Limb (tissue), 2 donors: ENCODE data around the gene INF2.

Experiments used
- DNase-seq, 2 donors: peaks; one replicate each; pipeline ENCODE4 v3.0.0-alpha.2; 2016; ENCODE audit errors: extremely low spot score in 2 of 2

INF2 gene

DNA sequence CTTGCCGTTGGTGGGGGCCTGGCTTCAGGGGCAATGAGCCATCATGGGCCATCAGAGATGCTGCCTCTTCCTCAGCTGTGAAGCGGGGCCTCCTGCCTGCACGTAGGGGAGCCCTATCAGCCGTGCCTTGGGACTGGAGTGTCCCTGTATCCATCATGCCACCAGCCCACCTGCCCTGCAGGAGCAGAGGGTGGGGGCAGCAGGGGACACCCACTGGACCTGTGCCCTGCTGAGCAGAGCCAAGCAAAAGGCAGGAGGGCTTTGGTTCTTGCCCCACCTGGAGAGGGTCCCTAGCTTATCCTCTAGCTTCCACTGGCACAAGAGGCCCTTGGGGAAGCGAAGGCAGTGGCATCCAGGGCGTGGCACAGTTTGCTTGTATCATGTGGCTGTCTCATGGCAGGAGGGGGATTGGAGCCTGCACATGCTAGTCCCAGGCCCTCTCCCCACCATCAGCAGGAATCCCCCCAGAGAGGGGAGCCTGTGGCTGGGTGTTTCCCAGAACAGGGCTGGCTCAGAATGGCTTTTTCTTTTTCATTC is 44.7 kb downstream of the INF2 start:
- no peak for DNase-seq

DNA sequence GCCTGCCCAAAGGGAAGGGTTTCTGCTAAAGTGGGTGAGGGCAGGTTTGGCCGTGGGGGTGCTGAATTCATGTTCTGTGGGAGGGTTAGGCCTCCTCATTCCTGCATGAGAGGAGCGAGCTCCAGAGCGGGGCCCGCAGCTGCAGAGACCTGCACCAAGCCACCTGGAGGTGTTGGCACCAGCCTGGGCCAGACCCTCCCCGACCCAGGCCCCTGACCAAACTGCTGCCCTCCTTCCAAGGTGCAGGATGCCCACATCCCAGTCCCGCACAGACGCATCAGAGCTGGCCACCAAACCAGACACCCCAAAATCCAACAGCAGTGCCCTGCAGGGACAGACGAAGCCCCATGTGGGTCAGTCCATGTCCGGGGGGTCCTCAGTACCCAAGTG is 45.2 kb downstream of the INF2 start:
- DNase-seq = no peak

DNA sequence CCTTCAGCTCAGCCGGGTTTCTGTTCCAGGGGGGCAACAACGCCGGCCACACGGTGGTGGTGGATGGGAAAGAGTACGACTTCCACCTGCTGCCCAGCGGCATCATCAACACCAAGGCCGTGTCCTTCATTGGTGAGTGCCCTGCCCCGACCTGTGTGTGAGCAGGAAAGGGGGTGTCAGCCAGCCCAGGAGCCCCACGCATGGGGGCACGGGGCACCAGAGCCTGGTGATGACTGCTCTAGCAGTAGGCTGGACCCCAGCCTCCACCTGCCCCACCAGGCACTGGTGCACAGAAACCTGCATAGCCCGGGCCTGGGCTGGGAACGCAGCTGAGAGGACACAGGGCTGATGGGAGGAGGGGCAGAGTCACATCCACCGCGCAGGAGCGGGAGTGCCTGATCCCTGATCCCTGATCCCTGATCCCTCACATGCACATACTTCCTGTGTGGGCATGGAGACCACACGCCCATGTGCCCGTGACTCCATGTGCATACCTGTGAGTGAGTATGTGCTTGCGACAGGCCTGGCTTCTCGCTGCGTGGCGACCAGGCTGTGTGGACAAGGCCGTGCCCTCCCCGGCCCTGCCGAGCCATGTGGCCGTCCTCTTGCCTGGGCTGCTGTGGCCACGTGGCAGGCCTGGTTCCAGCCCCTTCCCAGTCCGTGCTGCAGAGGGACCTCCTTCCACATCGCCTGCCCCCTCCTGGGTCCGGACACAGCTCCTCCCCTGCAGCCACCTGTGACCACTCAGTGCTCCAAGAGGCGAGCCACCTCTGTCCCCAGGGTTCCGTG is 45.8 kb downstream of the INF2 start:
- DNase-seq = no peak

DNA sequence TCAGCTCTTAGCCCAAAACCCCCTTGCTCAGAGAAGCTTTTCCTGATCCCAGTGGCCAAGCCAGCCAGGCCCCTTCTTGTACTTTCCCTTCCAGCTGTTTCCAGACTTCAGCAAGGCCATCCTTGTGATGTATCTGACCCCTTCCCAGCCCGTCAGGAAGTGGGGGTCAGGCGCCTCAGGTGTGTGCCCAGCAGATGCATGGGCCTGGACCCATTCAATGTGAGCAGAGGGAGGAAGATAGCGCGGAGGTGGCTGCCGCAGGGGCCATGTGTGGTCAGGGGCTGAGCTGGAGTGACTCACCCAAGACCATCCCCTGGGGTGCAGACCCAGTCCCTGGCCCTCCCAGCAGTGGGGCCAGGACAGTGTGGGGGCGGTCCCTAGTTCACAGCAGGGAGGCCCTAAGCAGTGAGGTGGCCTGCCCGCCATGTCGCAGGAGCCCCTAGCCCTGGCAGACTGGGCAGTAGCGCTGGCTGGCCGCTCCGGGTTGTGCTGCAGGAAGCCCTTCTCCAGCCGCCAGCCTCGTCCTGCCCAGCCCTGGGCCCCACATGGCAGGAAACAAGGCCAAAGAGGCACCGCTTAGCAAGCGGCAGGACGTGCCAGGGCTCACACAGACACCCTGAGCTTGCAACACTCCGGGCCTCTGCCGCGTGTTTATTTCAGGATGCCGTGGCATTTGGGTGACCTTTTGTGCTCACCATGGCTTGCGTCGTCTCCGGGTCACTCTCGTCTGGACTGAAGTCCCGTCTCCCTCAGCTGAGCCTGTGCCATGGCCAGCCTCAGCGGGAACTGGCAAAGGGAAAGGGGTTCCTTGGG is 46.6 kb downstream of the INF2 start:
- DNase-seq = no peak

DNA sequence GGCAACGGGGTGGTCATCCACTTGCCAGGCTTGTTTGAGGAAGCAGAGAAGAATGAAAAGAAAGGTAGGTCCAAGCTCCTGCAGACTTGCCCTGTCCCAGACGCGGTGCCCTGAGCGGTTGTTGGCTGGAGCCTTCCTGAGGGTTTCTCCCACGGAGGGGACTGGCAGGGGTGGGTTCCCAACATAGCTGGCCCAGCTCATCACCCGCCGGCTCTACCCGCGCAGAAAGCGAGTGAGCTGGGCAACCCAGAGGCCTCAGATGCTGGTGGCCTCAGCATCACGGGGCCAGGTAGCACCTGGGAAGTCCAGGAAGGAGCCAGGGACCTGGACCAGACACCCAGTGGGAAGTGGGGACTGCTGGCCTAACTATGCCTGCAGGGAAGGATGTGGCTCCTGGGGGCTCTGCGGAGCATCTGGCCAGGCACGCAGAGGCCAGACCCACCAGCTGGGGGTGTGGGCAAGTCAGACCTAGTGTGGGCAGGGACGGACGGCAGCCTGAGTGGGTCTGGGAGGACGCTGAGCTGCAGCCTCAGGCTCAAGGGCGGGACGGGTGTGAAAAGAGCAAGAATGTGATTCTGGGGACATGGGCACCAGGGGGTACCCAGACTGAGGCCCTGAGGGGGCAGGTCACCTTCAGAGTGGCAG is 49.1 kb downstream of the INF2 start:
- no peak for DNase-seq

DNA sequence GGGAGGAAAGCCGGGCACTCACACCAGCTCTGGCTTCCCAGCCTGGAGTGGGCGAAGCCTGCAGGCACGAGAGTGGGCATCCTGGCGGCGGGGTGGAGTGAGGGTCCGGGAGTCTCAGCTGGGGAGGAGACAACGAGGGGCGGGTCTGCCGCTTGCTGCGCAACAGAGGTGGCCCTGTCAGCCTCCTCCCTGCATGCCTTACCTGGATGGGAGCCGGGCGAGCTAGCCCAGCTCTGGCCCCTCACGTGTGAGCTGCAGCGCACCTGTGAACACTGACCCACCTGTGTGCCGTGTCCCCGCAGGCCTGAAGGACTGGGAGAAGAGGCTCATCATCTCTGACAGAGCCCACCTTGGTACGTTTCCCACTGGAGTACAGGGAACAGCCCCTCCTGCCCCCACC is 49.6 kb downstream of the INF2 start:
- no peak for DNase-seq

DNA sequence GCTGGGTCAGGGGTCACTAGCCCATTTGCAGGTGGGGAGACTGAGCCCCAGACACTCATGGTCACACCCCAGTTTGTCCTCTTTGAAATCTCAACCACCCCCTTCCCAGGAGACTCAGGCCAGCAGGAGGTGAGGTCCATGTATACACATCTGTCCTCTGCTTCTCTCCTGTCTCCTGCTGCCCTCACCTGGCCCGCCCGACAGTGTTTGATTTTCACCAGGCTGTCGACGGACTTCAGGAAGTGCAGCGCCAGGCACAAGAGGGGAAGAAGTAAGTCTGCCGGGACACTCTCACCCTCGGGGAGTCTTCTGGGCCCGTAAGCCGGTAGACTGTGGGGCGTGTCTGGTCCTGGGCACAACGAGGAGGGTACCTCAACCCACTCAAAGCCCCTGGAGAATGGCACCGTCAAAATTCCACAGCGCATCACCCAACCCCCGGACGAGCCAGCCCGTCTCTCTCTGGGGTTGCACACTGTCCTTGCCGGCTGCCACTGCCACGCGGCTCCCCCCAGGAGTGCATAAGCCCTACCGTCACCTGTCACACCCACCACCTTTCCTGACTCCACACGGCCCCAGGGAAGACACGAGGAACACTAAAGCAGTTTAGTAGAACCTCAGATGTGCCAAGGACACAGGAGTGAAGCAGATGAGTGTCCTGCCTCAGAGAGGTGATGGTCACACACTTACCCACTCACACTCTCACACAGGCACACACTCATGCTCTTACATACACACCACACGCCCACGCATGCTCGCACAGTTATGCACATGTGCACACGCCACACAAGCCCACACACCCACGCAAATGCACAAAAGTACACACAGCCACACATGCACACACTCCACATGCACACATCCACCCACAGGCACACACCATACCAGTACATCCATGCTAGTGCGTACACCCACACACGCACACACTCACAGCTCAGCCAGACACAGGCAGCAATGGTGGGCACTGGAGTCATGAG is 50.4 kb downstream of the INF2 start:
- DNase-seq = no peak

DNA sequence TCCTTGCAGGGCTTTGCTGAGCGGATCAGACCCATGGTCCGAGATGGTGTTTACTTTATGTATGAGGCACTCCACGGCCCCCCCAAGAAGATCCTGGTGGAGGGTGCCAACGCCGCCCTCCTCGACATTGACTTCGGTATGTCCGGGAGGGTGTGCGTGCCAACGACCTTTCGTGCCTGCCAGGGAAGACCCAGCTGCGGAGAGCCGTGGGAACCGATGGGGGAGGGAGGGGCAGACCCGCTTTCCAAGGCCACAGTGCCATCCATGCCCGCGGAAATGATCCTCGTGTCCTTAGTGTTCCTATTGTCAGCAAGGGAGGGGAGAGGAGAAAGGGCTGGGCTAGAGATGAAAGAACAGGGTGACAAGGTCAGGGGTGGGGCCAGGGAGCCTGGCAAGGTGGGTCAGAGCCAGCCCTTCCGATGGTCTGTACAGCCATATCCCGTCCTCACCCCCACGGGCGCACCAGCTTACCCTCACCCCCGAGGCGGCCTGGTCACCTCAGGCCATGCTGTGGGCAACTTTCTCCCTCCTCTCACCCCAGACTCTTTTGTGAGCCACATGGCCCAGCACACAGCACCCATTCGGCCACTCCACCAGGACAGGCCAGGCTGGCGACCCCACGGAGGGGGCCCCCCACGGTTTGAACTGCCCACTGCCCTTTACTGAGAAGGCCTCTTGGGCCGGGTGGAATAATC is 51.8 kb downstream of the INF2 start:
- no peak for DNase-seq

DNA sequence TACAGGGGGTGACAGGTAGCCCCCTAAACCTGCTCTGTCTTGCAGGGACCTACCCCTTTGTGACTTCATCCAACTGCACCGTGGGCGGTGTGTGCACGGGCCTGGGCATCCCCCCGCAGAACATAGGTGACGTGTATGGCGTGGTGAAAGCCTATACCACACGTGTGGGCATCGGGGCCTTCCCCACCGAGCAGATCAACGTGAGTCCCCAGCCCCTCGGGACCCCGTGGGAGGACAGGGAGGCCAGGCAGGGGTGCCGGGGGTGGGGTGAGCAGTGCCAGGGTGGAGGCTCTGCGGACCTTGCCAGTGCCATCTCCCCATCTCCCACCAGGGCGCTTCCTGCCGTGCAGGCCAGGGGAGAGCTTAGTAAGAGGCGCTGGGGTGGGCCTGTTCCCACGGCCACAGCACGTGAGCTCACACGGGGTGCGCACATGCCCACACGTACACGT is 52.4 kb downstream of the INF2 start:
- no peak for DNase-seq

DNA sequence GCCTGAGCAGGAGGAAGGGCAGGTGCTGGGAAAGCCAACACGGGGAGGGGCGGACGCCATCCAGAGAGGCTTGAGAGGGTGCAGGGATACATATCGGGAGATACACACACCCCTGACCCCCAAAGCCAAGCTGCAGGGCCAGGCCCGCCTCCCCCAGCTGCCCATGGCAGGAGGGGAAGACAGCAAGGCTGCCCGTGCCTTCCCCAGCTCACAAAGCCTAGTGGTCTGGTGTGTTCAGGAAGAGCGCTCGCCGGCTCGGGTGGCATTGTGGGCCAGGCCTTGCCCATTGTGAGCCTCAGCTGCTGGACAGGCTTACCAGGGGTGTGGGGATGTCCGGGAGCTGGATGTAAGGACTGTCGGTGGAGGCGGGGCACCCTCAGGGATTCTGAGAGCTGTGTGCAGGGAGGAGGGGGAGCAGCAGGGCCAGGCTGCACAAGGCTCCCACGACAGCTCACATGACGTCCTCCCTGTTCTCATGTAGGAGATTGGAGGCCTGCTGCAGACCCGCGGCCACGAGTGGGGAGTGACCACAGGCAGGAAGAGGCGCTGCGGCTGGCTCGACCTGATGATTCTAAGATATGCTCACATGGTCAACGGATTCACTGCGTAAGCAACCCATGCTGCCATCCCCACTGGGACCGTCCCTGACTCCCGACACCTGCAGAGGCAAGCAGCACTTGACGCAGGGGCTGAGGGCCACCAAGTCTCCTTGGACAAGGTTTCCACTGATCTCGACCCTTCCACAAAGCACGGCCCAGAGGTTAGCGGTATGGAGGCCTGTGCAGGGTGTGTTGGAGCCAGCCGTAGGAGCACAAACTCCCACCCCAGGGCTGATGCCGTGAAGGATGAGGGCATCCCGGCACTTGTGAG is 53.4 kb downstream of the INF2 start:
- no peak for DNase-seq

DNA sequence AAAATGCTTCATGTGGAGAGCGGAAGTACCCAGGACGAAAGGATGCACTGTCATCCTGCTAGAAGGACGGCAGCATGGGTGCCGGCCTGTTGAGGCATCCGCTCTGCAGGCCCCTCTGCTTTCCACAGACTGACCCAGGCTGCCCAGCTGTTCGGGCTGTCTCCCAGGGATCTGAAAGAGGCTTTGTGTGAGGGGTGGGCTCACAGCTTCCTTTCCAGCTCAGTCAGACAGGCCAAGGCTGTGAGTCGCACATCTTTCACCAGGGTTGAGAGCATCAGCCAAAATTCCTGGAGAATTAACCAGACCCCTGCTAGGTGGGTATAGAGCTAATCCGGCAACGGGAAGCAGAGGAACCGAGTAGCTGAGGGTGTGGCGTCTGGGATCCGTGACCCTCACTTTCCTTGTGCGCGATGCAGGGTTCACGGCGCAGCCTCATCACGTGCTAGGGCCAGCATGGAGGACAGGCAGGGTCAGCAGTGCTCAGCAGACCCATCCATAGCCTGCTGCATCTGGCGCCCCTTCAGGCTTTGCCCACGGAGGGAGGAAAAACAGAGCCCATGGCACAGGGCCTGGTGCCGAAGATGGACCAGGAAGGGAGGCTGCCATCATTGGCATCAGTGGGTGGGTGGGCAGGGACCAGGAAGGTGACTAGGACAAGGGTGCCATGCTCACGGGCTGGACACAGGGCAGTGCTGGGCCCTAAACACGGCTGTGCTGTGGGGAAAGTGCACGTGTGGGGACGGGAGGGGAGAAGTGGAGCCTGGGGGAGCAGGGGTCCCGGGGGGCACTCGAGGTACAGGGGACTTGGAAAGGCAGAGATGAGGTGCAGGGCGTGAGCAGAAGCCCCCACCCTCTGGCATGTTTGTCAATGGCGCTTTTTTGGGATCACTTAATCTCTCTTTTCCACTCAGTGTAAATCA is 54.3 kb downstream of the INF2 start:
- no peak for DNase-seq

DNA sequence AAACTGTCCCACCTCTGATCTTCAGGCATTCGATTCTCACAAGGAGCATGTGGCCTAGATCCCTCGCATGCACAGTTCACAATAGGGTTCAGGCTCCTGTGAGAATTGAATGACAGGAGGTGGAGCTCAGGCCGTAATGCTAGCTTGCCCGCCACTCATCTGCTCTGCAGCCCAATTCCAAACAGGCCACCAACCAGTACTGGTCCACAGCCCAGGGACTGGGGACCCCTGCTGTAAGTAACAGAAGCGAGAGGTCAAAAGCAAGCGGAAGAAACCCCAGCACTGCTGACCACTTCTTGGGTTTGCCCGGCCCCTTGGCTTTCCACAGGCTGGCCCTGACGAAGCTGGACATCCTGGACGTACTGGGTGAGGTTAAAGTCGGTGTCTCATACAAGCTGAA is 55.1 kb downstream of the INF2 start:
- no peak for DNase-seq

DNA sequence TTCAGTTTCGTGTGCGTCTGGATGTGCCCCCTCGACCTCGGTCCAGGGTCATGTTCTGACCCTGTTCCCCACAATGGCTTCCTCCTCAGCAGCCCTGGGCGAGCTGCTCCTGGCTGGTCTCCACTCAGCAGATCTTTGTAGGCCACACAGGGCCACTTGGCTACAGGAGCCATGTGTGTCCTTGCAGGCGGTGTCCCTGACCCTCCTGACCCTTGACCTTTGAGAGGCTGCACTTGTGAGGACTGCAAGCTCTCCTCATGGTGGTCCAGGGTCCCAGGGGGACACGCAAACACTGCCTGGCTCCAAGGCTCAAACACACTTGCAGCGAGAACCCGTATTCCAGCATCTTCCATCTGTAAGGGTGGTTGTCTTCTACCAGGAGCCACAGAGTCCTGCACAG is 56.0 kb downstream of the INF2 start:
- DNase-seq = no peak

DNA sequence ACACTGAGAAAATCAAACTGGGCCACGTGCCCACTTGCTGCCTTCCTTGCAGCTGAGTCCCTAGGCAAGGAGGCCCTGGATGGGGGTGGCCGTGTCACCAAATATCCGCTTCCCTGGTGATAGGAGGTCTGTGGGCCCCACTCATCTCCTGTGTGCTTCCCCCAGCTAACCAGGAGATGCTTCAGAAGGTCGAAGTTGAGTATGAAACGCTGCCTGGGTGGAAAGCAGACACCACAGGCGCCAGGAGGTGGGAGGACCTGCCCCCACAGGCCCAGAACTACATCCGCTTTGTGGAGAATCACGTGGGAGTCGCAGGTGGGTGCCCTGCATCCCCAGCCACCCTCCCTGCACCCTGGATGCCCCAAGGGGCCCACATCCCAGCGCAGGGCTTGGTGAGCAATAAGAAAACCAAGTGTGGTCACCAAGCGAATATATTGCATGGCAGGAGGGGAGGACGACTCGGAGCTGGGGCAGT is 56.7 kb downstream of the INF2 start:
- DNase-seq = no peak

DNA sequence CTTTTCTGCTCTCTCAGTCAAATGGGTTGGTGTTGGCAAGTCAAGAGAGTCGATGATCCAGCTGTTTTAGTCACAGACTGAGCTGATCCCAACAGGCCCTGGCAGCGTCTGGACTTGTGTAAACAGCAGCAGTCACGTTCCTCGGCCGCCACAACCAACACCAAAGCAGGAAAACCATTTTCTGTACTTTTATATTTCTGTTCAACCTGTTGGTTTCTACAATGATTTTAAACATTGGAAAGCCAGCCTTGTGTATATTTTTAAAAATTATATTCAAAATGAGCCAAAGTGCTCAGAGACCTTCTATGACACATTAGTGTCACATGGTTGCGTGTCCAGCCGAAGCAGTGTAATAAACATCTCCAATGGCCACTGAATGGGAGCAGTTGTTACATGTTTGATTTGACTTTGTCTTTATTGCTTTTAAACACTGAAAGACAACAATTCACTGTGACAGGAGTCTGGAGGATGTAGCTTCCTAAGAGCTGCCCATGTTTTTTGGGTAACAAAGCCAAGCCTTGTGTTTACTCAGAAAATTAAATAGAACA is 57.6 kb downstream of the INF2 start:
- no peak for DNase-seq

DNA sequence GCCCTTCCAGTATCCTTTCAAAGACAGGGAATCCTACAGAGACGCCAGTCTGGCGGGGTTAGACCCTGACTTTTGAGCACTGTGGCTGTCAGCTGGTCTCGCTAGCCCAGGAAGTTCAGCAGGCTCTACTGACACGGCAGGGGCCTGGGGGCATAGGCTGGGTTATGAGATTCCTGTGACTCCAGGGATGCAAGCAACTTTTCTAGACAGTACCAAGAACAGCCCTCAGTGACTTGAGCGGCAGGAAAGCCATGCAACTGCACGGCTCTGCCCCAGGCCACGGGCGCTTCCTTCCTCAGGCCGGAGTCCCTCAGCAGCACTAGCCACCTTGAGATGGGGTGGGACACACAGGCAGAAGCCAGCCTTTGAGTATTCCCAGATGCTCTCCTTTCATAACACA is 58.5 kb downstream of the INF2 start:
- DNase-seq = no peak

DNA sequence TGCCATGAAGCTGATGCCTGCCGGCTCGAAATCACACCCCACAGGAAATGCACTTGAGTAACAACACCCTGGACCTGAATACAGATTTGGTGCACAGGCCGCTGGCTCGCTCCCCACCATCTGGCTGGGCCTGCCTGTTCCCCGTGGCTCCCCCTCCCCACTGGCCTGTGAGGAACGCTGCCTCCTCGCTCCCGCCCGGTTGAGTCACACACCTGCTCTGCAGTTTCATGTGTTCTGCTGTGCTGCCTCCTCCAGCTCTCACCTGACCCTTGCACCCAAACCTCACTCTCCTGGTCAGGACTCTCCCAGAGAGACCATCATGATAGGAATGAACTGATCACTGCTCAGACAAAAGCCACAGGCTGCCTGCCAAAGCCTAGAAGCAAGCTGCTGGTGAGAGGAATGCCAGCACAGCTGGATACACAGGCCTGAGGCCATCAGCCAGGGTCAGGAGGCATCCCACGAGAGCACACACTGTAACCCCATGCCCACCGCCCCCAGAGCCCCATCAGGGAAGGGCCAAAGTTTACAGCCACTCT is 59.8 kb downstream of the INF2 start:
- no peak for DNase-seq
